Measurements from ENCODE around the gene THRB.

Gene THRB

DNA sequence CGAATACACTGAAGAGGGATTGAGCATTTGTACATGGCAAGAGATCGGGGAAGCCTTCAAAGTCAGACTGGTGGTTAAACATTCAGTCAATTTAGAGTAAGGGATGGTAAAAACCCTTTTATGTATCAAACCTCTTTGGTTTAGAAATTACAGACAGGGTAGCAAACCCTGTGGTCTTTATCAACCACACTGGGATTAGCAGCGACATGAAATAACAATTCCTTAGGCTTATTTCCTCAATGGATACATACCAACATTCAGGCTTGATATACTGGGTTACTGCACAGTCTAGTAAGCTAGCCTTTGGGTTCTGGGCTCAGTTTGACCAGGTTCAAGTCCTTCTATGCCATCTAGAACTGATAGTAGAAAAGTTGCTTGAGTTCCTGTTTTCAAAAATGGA, 127.4 kb downstream of the THRB start:
- H3K9ac ChIP-seq (ENCODE audit: low read length) = no peak overlapping the region
- no peak overlapping the region for H3K27ac ChIP-seq (ENCODE audit: low read depth, low read length, poor library complexity, severe bottlenecking)
- H3K27me3 ChIP-seq (ENCODE audit: insufficient read depth, low read length) = no peaks in the 10 kb centered on the region
- H3K4me3 ChIP-seq (ENCODE audit: low read depth, low read length, poor library complexity, severe bottlenecking) = no peak overlapping the region
- no peak overlapping the region for H2AFZ ChIP-seq (ENCODE audit: low read length)
- no peaks in the 10 kb centered on the region for H3K9me2 ChIP-seq (ENCODE audit: low read depth, low read length)
- H3K9me3 ChIP-seq (ENCODE audit: low read length) = no peaks in the 10 kb centered on the region
- H4K20me1 ChIP-seq (ENCODE audit: insufficient read depth, low read length) = no peaks in the 10 kb centered on the region
- no peaks in the 10 kb centered on the region for H3K36me3 ChIP-seq (ENCODE audit: insufficient read depth, low read length)
- no peaks in the 10 kb centered on the region for H3K79me2 ChIP-seq (ENCODE audit: insufficient read depth, low read length)
- H3F3A ChIP-seq (ENCODE audit: insufficient read depth, low read length) = no peaks in the 10 kb centered on the region
- TF ChIP-seq, protein P1, sequence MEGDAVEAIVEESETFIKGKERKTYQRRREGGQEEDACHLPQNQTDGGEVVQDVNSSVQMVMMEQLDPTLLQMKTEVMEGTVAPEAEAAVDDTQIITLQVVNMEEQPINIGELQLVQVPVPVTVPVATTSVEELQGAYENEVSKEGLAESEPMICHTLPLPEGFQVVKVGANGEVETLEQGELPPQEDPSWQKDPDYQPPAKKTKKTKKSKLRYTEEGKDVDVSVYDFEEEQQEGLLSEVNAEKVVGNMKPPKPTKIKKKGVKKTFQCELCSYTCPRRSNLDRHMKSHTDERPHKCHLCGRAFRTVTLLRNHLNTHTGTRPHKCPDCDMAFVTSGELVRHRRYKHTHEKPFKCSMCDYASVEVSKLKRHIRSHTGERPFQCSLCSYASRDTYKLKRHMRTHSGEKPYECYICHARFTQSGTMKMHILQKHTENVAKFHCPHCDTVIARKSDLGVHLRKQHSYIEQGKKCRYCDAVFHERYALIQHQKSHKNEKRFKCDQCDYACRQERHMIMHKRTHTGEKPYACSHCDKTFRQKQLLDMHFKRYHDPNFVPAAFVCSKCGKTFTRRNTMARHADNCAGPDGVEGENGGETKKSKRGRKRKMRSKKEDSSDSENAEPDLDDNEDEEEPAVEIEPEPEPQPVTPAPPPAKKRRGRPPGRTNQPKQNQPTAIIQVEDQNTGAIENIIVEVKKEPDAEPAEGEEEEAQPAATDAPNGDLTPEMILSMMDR (IDR thresholded peaks at IDR 0.05; ENCODE audit: low read length) = no peak
- no peak for TF ChIP-seq EZH2 (IDR thresholded peaks at IDR 0.05; ENCODE audit: borderline replicate concordance, low read length)
- no peak overlapping the region for H3K4me2 ChIP-seq (ENCODE audit: low read length)
- H3K4me1 ChIP-seq (ENCODE audit: insufficient read depth, low read length, severe bottlenecking) = no peaks in the 10 kb centered on the region

DNA sequence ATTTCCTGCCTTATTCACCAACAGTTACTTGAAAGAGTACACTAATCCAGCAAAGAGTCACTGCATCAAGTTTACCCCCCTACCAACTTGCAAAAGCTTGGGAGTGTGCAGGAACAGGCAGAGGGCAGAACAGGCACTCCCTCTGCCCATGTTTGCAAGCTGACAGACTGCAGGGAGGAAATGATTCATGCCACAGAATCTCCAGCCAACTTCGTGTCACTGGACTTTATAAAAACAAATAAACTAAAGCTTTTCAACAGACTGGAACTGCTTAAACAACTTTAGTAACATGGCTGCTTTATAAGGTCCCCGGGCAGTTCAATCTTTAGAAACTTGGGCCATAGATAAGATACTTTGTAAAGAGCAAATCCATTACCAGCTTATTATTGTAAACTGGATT, 129.5 kb downstream of the THRB start:
- H3F3A ChIP-seq (ENCODE audit: insufficient read depth, low read length) = no peaks in the 10 kb centered on the region
- H3K27ac ChIP-seq (ENCODE audit: low read depth, low read length, poor library complexity, severe bottlenecking) = no peak overlapping the region
- no peak overlapping the region for H3K4me3 ChIP-seq (ENCODE audit: low read depth, low read length, poor library complexity, severe bottlenecking)
- no peaks in the 10 kb centered on the region for H3K36me3 ChIP-seq (ENCODE audit: insufficient read depth, low read length)
- no peaks in the 10 kb centered on the region for H4K20me1 ChIP-seq (ENCODE audit: insufficient read depth, low read length)
- no peaks in the 10 kb centered on the region for H3K4me1 ChIP-seq (ENCODE audit: insufficient read depth, low read length, severe bottlenecking)
- no peak overlapping the region for H3K9ac ChIP-seq (ENCODE audit: low read length)
- TF ChIP-seq EZH2 (IDR thresholded peaks at IDR 0.05; ENCODE audit: borderline replicate concordance, low read length) = no peak
- TF ChIP-seq, protein P1 (IDR thresholded peaks at IDR 0.05; ENCODE audit: low read length) = no peak
- no peak overlapping the region for H2AFZ ChIP-seq (ENCODE audit: low read length)
- no peaks in the 10 kb centered on the region for H3K79me2 ChIP-seq (ENCODE audit: insufficient read depth, low read length)
- no peaks in the 10 kb centered on the region for H3K9me3 ChIP-seq (ENCODE audit: low read length)
- H3K4me2 ChIP-seq (ENCODE audit: low read length) = no peak overlapping the region
- H3K27me3 ChIP-seq (ENCODE audit: insufficient read depth, low read length) = no peaks in the 10 kb centered on the region
- no peaks in the 10 kb centered on the region for H3K9me2 ChIP-seq (ENCODE audit: low read depth, low read length)

DNA sequence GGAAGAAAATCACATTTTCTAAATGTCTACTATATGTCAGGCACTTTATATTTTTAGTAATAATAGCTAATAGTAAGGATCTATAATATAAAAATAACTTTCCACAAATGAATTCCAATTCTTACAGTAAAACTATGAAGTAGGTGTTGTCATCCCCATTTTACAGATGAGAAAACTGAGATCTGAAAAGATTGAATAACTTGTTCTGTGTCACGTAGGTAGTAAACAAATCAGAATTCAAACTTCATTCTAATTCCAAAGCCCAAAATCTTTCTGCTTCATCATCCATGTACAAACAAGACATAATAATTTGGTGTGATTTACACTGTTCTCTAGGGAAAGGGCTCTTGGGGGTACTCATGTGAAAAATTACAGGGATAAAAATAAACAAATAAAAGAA, 130.3 kb downstream of the THRB start:
- Histone ChIP-seq H2AFZ (ENCODE audit: low read length) (no peak overlapping the region), H3K79me2 (ENCODE audit: insufficient read depth, low read length) (no peaks in the 10 kb centered on the region), H3K9me2 (ENCODE audit: low read depth, low read length) (no peaks in the 10 kb centered on the region), H3F3A (ENCODE audit: insufficient read depth, low read length) (no peaks in the 10 kb centered on the region), H3K4me1 (ENCODE audit: insufficient read depth, low read length, severe bottlenecking) (no peaks in the 10 kb centered on the region), H3K9ac (ENCODE audit: low read length) (no peak overlapping the region), H3K4me3 (ENCODE audit: low read depth, low read length, poor library complexity, severe bottlenecking) (no peak overlapping the region), H3K27me3 (ENCODE audit: insufficient read depth, low read length) (no peaks in the 10 kb centered on the region), H3K36me3 (ENCODE audit: insufficient read depth, low read length) (no peaks in the 10 kb centered on the region), H4K20me1 (ENCODE audit: insufficient read depth, low read length) (no peaks in the 10 kb centered on the region), H3K27ac (ENCODE audit: low read depth, low read length, poor library complexity, severe bottlenecking) (no peak overlapping the region), H3K9me3 (ENCODE audit: low read length) (no peaks in the 10 kb centered on the region), H3K4me2 (ENCODE audit: low read length) (no peak overlapping the region)
- TF ChIP-seq, protein P1 (IDR thresholded peaks at IDR 0.05; ENCODE audit: low read length) = no peak
- no peak for TF ChIP-seq EZH2 (IDR thresholded peaks at IDR 0.05; ENCODE audit: borderline replicate concordance, low read length)
